OCI-LY7 (cell line): ENCODE measurements around the gene RADIL. TPM values are rescaled to one million over a fixed set of nuclear protein-coding genes. Genes with fewer than 3 reads are reported as not detected.

Experiments used
- BruUV-seq: library from RNA; stranded (reverse); fragments of 400-500 nt; replicated peaks from 2 replicates; lab custom pipeline; 2021; lab: Mats Ljungman, UMichigan
- CTCF ChIA-PET: fragments of 300-600 bp; sonication (Branson Sonifier 250); formaldehyde crosslinking; loops from one replicate; lab custom pipeline; 2022; ENCODE audit warnings: antibody characterized with exemption; ENCODE audit not compliant: unreplicated experiment; lab: Charles Lee
- POLR2A ChIA-PET: fragments of 300-600 bp; sonication (Branson Sonifier 250); formaldehyde crosslinking; loops from one replicate; lab custom pipeline; 2022; ENCODE audit warnings: antibody characterized with exemption; lab: Charles Lee
- DNase-seq: peaks from one replicate; pipeline ENCODE4 v3.0.0-alpha.2; 2015; ENCODE audit warnings: low spot score
- H2AFZ ChIP-seq: fragments of 200-600 bp; sonication (generic), shearing (Covaris generic); 2 replicates; pipeline ENCODE4 v1.6.1; 2014; ENCODE audit warnings: mild to moderate bottlenecking, antibody characterized with exemption, low read length, moderate library complexity
- H3K27ac ChIP-seq: fragments of 200-600 bp; sonication (generic); 2 replicates; pipeline ENCODE4 v1.5.1; 2014; ENCODE audit warnings: mixed run types, low read depth, mild to moderate bottlenecking, moderate library complexity, low read length, inconsistent platforms; ENCODE audit not compliant: poor library complexity, severe bottlenecking
- H3K36me3 ChIP-seq: fragments of 200-600 bp; sonication (generic); 2 replicates; pipeline ENCODE4 v1.6.1; 2014; ENCODE audit warnings: mild to moderate bottlenecking, antibody characterized with exemption, low read length, moderate library complexity, mixed read lengths; ENCODE audit not compliant: insufficient read depth
- H3K4me1 ChIP-seq: fragments of 200-600 bp; sonication (generic); 2 replicates; pipeline ENCODE4 v1.5.1; 2014; ENCODE audit warnings: mild to moderate bottlenecking, low read length; ENCODE audit not compliant: insufficient read depth, poor library complexity, severe bottlenecking
- H3K4me2 ChIP-seq: fragments of 200-600 bp; sonication (generic); 2 replicates; pipeline ENCODE4 v1.6.1; 2014; ENCODE audit warnings: mild to moderate bottlenecking, low read length
- H3K4me3 ChIP-seq: fragments of 200-600 bp; sonication (generic); 2 replicates; pipeline ENCODE4 v1.5.1; 2014; ENCODE audit warnings: mild to moderate bottlenecking, low read depth, low read length; ENCODE audit not compliant: poor library complexity, severe bottlenecking
- H3K79me2 ChIP-seq: fragments of 200-600 bp; sonication (generic); 2 replicates; pipeline ENCODE4 v1.6.1; 2016; ENCODE audit warnings: low read depth, mild to moderate bottlenecking, low read length, moderate library complexity, mixed read lengths; ENCODE audit not compliant: insufficient read depth
- H3K9me2 ChIP-seq: fragments of 200-600 bp; sonication (generic); 2 replicates; pipeline ENCODE4 v1.6.1; 2016; ENCODE audit warnings: mild to moderate bottlenecking, low read length, mixed read lengths; ENCODE audit not compliant: insufficient read depth
- H3K9me3 ChIP-seq: fragments of 200-600 bp; sonication (generic); 2 replicates; pipeline ENCODE4 v1.6.1; 2014; ENCODE audit warnings: mild to moderate bottlenecking, mixed run types, low read length, mixed read lengths
- H4K20me1 ChIP-seq: fragments of 200-600 bp; sonication (generic); 2 replicates; pipeline ENCODE4 v1.6.1; 2014; ENCODE audit warnings: mild to moderate bottlenecking, antibody characterized with exemption, low read length, moderate library complexity, mixed read lengths; ENCODE audit not compliant: insufficient read depth
- EZH2phosphoT487 ChIP-seq: fragments of 200-600 bp; sonication (generic); IDR thresholded peaks from 2 replicates; pipeline ENCODE4 v1.6.1; 2018; ENCODE audit warnings: low read depth, borderline replicate concordance, mild to moderate bottlenecking, mixed run types, antibody characterized with exemption, low read length, moderate library complexity, mixed read lengths
- intact Hi-C: fragments of 100-400 bp; cut with micrococcal nuclease; formaldehyde crosslinking; loops from one replicate; pipeline ENCODE4 v1.10.0; 2022; ENCODE audit not compliant: unreplicated experiment
- total RNA-seq, 2 experiments: library from RNA; depleted of rRNA in 1 of 2; stranded (reverse); fragments of >200 nt in 1 of 2; shearing (Covaris generic) in 1 of 2; gene quantifications; 2 replicates each; pipeline ENCODE4 v1.2.3, GENCODE V29; 2014 to 2022
- TF ChIP-seq, protein P1 (sequence below): fragments of 200-600 bp; sonication (generic); conservative IDR thresholded peaks from 2 replicates; pipeline ENCODE4 v1.5.1; 2014; ENCODE audit warnings: mild to moderate bottlenecking, antibody characterized with exemption, low read length, moderate library complexity, mixed read lengths

RADIL gene
- total RNA-seq, 2 experiments from 2014 or later: 0.34 TPM; not detected in 1

DNA sequence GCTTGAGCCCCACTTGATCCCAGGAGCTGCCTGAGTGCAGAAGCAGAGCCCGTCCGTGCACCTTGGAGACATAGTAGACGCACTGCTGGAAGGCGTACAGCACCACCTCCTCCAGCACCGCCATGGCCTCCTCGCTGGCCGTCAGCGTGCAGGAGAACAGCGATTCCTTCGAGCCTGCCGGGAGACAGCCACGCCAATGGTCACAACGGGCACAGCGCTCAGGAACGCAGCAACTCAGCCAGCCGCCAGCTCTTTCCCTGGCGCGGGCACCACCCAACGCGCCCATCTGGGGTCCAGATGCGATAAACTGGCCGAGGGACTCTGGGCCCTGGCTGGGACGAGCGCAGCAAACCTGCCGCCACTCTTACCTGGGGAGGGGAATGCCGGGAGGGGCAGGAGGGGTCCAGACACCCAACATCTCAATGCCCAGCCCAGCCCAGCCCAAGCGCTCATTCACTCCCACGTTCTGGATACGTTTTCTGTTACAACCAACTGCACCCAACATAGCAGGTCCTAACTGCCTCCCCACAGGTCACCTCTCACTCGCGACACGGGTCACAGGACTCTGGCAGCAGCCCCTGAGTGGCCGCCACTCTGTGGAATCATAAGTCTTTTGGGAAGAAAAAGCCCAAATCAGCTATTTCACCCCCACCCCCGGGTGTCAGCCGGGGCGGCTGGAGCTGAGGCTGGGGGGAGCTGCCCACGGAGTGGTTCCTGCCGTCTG lies 66.2 kb downstream of the RADIL start:
- Histone ChIP-seq H3K4me3 (no peak overlapping the region), H3K27ac (no peak overlapping the region), H3K4me1 (no peaks in the 10 kb centered on the region), H3K9me2 (no peaks in the 10 kb centered on the region), H2AFZ (no peak overlapping the region), H3K36me3 (no peaks in the 10 kb centered on the region), H3K9me3 (no peaks in the 10 kb centered on the region), H4K20me1 (no peaks in the 10 kb centered on the region), H3K4me2 (no peak overlapping the region), H3K79me2 (no peaks in the 10 kb centered on the region)
- no peak for DNase-seq
- no TSS peak for BruUV-seq
- intact Hi-C loops: no loop called here
- POLR2A ChIA-PET: interaction anchor here (0.6 kb wide), 1 partner anchor 177 kb away, joined by 3 read pairs; no protein-coding TSS in a partner anchor
- TF ChIP-seq, protein P1, sequence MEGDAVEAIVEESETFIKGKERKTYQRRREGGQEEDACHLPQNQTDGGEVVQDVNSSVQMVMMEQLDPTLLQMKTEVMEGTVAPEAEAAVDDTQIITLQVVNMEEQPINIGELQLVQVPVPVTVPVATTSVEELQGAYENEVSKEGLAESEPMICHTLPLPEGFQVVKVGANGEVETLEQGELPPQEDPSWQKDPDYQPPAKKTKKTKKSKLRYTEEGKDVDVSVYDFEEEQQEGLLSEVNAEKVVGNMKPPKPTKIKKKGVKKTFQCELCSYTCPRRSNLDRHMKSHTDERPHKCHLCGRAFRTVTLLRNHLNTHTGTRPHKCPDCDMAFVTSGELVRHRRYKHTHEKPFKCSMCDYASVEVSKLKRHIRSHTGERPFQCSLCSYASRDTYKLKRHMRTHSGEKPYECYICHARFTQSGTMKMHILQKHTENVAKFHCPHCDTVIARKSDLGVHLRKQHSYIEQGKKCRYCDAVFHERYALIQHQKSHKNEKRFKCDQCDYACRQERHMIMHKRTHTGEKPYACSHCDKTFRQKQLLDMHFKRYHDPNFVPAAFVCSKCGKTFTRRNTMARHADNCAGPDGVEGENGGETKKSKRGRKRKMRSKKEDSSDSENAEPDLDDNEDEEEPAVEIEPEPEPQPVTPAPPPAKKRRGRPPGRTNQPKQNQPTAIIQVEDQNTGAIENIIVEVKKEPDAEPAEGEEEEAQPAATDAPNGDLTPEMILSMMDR: no peak
- TF ChIP-seq EZH2phosphoT487: no peak
- CTCF ChIA-PET: no interaction called here

DNA sequence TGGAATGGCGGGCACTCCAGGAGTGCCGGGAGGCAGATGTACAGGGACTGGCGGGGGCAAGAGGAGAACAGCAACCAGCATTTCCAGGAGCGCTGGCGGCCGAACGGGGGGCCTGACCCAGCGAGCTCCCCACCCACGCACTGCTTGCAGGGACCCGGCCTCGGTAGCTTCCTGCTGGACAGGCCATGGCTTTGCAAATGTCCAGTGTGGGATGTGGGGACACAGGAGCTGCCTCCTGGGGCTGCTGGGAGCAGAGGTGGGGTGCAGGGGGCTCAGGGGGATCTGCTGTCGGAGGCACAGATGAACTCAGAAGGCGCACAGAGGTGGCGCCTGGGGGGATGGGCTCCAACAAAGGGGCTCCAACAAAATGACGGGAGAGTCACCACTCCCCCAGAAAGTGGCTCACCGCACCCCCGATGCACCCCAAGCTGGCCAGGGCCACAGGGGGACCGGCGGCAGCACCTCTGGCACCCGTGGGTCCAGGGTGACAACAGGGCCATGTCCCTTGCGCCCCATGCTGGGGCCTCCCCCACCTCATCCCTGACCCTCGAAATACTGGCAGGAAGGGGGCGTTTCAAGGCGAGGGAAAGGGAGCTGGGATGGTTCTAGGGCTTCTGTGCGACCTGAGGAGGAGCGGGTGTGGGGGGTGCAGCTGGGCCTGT lies 67.0 kb downstream of the RADIL start:
- Histone ChIP-seq H3K4me3 (no peak overlapping the region), H3K27ac (no peak overlapping the region), H3K4me1 (no peaks in the 10 kb centered on the region), H4K20me1 (no peaks in the 10 kb centered on the region), H2AFZ (no peak overlapping the region), H3K36me3 (no peaks in the 10 kb centered on the region), H3K9me3 (no peaks in the 10 kb centered on the region), H3K9me2 (no peaks in the 10 kb centered on the region), H3K79me2 (no peaks in the 10 kb centered on the region), H3K4me2 (no peak overlapping the region)
- TF ChIP-seq, protein P1: no peak
- TF ChIP-seq EZH2phosphoT487: no peak
- ChIA-PET CTCF (no interaction called here), POLR2A (interaction anchor here (0.6 kb wide), 1 partner anchor 178 kb away, joined by 3 read pairs; no protein-coding TSS in a partner anchor)
- BruUV-seq: no TSS peak
- DNase-seq: no peak
- intact Hi-C loops: no loop called here
